SJSA1 (cell line): Measurements from ENCODE around the gene SHISA2. TPM values are rescaled to one million over a fixed set of nuclear protein-coding genes. Genes with fewer than 3 reads are reported as not detected.

Source experiments
- total RNA-seq: library from RNA; depleted of rRNA; stranded (reverse); fragments of >200 nt; shearing (Covaris generic); gene quantifications from 2 replicates; pipeline ENCODE4 v1.2.3, GENCODE V29; 2014; rRNA removed

SHISA2 gene
- total RNA-seq, 1 experiment from 2014 or later, result 2.6 TPM

Other genes starting within 250 kb of the SHISA2 start
- gene RNF6, start 170.3 kb upstream of the SHISA2 start, total RNA-seq, result 41.8 and 57.9 TPM in 2 replicates
- gene CDK8, start 202.1 kb upstream of the SHISA2 start, total RNA-seq, result 4.3 and 6.1 TPM in 2 replicates